LNCaP clone FGC (cell line): ENCODE measurements around the gene GCM1.

Source experiments
- DNase-seq: peaks from one replicate; pipeline ENCODE4 v3.0.0-alpha.2; 2011; ENCODE audit warnings: low read depth
- H3K4me3 ChIP-seq: 2 replicates; pipeline ENCODE4 v1.5.1; 2011; ENCODE audit warnings: mild to moderate bottlenecking, low read depth, low read length, control low read depth
- CTCF ChIP-seq: IDR thresholded peaks from 2 replicates; pipeline ENCODE4 v1.5.1; 2012; ENCODE audit warnings: mild to moderate bottlenecking; ENCODE audit not compliant: control insufficient read depth, insufficient read depth; ENCODE audit errors: extremely low read depth

GCM1 gene

GRCh38 chr6:53148684-53149083 is at the start of gene GCM1:
Gene GCM1 (minus strand): TSS chr6:53148841. CDS start chr6:53145632, 3,209 bp downstream.
- TF ChIP-seq CTCF = no peak
- no peak for DNase-seq
- no peak within 1 kb of the TSS for H3K4me3 ChIP-seq

- no peak overlapping the region for H3K4me3 ChIP-seq
- DNase-seq = no peak
- TF ChIP-seq CTCF = no peak
These were observed 48.9 kb upstream of the GCM1 start for GRCh38 chr6:53197553-53197952.

GRCh38 chr6:53195048-53195447 is 46.4 kb upstream of the GCM1 start:
- no peak overlapping the region for H3K4me3 ChIP-seq
- no peak for TF ChIP-seq CTCF
- no peak for DNase-seq

- peak; percentile 63 for DNase-seq
- TF ChIP-seq CTCF = no peak
- no peak overlapping the region for H3K4me3 ChIP-seq
These were observed 44.1 kb upstream of the GCM1 start for GRCh38 chr6:53192682-53193188.

GRCh38 chr6:53189554-53189953 is 40.9 kb upstream of the GCM1 start:
- H3K4me3 ChIP-seq = no peak overlapping the region
- no peak for DNase-seq
- no peak for TF ChIP-seq CTCF

- H3K4me3 ChIP-seq = no peak overlapping the region
- DNase-seq = no peak
- no peak for TF ChIP-seq CTCF
These were observed 40.2 kb upstream of the GCM1 start for GRCh38 chr6:53188833-53189232.

GRCh38 chr6:53180678-53181077 is 32.0 kb upstream of the GCM1 start:
- no peak for TF ChIP-seq CTCF
- DNase-seq = no peak
- H3K4me3 ChIP-seq = no peak overlapping the region
